PC-9 (cell line): ENCODE measurements around the gene CAPZA1. TPM values are rescaled to one million over a fixed set of nuclear protein-coding genes. Genes with fewer than 3 reads are reported as not detected.
"Not testable (repeated sequence)": the region's sequence is repeated elsewhere in the genome, so short reads cannot be mapped to it uniquely, and the experiment has no call there.

Experiments used
- BruUV-seq: library from RNA; stranded (reverse); fragments of 400-500 nt; replicated peaks from 2 replicates; lab custom pipeline; 2021; lab: Mats Ljungman, UMichigan
- CTCF ChIA-PET: fragments of 300-600 bp; sonication (Branson Sonifier 250); formaldehyde crosslinking; loops from one replicate; lab custom pipeline; 2022; ENCODE audit warnings: antibody characterized with exemption; lab: Charles Lee
- POLR2A ChIA-PET: fragments of 300-600 bp; sonication (Branson Sonifier 250); formaldehyde crosslinking; loops from one replicate; lab custom pipeline; 2022; ENCODE audit warnings: antibody characterized with exemption; ENCODE audit not compliant: unreplicated experiment; lab: Charles Lee
- DNase-seq, 2 experiments: peaks; one replicate each; pipeline versions ENCODE4 v3.0.0 to v3.0.0-alpha.2; 2015 to 2022; ENCODE audit warnings: mixed read lengths in 1 of 2
- H2AFZ ChIP-seq: fragments of 200-600 bp; sonication (generic); 2 replicates; pipeline ENCODE4 v1.8.1; 2017; ENCODE audit warnings: antibody characterized with exemption
- H3F3A ChIP-seq: fragments of 200-600 bp; sonication (generic); 2 replicates; pipeline ENCODE4 v1.8.1; 2017; ENCODE audit warnings: antibody characterized with exemption, mild to moderate bottlenecking, low read depth; ENCODE audit not compliant: insufficient read depth
- H3K27ac ChIP-seq: fragments of 200-600 bp; sonication (generic); 2 replicates; pipeline ENCODE4 v1.6.1; 2016; ENCODE audit warnings: mixed run types
- H3K27me3 ChIP-seq: fragments of 200-600 bp; sonication (generic); 2 replicates; pipeline ENCODE4 v1.6.1; 2016; ENCODE audit warnings: low read depth, mixed run types; ENCODE audit not compliant: insufficient read depth
- H3K36me3 ChIP-seq: fragments of 200-600 bp; sonication (generic); 2 replicates; pipeline ENCODE4 v1.6.1; 2016; ENCODE audit warnings: low read depth, mixed run types
- H3K4me1 ChIP-seq: fragments of 200-600 bp; sonication (generic); replicated peaks from 2 replicates; pipeline ENCODE4 v1.6.1; 2016; ENCODE audit warnings: mixed run types; ENCODE audit not compliant: insufficient read depth
- H3K4me2 ChIP-seq: fragments of 200-600 bp; sonication (generic); 2 replicates; pipeline ENCODE4 v1.6.1; 2017; ENCODE audit warnings: mixed run types
- H3K4me3 ChIP-seq: fragments of 200-600 bp; sonication (generic); 2 replicates; pipeline ENCODE4 v1.6.1; 2016; ENCODE audit warnings: mixed run types
- H3K79me2 ChIP-seq: fragments of 200-600 bp; sonication (generic); 2 replicates; pipeline ENCODE4 v1.6.1; 2017; ENCODE audit warnings: low read depth, mixed run types
- H3K9me2 ChIP-seq: fragments of 200-600 bp; sonication (generic); 2 replicates; pipeline ENCODE4 v1.8.1; 2017; ENCODE audit warnings: mild to moderate bottlenecking; ENCODE audit not compliant: insufficient read depth
- H3K9me3 ChIP-seq: fragments of 200-600 bp; sonication (generic); 2 replicates; pipeline ENCODE4 v1.8.1; 2016; ENCODE audit warnings: low read depth; ENCODE audit not compliant: insufficient read depth
- H4K20me1 ChIP-seq: fragments of 200-600 bp; sonication (generic); 2 replicates; pipeline ENCODE4 v1.8.1; 2017; ENCODE audit not compliant: insufficient read depth
- EZH2 ChIP-seq: fragments of 200-600 bp; sonication (generic); IDR thresholded peaks from 2 replicates; pipeline ENCODE4 v1.8.0; 2017; ENCODE audit warnings: antibody characterized with exemption, low read depth
- intact Hi-C: fragments of 100-400 bp; cut with micrococcal nuclease; formaldehyde crosslinking; loops from one replicate; pipeline ENCODE4 v1.10.0; 2022; ENCODE audit not compliant: unreplicated experiment
- total RNA-seq: library from RNA; stranded (reverse); gene quantifications from 2 replicates; pipeline ENCODE4 v1.2.3, GENCODE V29; 2021
- TF ChIP-seq, protein P1 (sequence below): fragments of 200-600 bp; sonication (generic); conservative IDR thresholded peaks from 2 replicates; pipeline ENCODE4 v1.6.1; 2017; ENCODE audit warnings: mixed run types, antibody characterized with exemption, mild to moderate bottlenecking, moderate library complexity

CAPZA1 gene
- total RNA-seq, 1 experiment from 2014 or later = 145 TPM

GRCh38 chr1:112636597-112637253 is 17.1 kb downstream of the CAPZA1 start:
- Histone ChIP-seq H3K9me3 (no peaks in the 10 kb centered on the region), H2AFZ (no peak overlapping the region), H3K27ac (peak overlapping the region; percentile 59), H3K9me2 (no peaks in the 10 kb centered on the region), H3K4me1 (peaks cover 40% of the 10 kb centered on the region), H3K4me2 (peak overlapping the region; percentile 28), H3K36me3 (peaks cover 32% of the 10 kb centered on the region; the same call in 1 of the 2 replicates), H3K27me3 (no peaks in the 10 kb centered on the region), H4K20me1 (peaks cover 76% of the 10 kb centered on the region), H3F3A (peaks cover 40% of the 10 kb centered on the region), H3K4me3 (no peak overlapping the region), H3K79me2 (peaks cover 86% of the 10 kb centered on the region)
- BruUV-seq = no TSS peak
- DNase-seq = no peak
- CTCF ChIA-PET = no interaction called here
- TF ChIP-seq, protein P1, sequence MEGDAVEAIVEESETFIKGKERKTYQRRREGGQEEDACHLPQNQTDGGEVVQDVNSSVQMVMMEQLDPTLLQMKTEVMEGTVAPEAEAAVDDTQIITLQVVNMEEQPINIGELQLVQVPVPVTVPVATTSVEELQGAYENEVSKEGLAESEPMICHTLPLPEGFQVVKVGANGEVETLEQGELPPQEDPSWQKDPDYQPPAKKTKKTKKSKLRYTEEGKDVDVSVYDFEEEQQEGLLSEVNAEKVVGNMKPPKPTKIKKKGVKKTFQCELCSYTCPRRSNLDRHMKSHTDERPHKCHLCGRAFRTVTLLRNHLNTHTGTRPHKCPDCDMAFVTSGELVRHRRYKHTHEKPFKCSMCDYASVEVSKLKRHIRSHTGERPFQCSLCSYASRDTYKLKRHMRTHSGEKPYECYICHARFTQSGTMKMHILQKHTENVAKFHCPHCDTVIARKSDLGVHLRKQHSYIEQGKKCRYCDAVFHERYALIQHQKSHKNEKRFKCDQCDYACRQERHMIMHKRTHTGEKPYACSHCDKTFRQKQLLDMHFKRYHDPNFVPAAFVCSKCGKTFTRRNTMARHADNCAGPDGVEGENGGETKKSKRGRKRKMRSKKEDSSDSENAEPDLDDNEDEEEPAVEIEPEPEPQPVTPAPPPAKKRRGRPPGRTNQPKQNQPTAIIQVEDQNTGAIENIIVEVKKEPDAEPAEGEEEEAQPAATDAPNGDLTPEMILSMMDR = no peak
- TF ChIP-seq EZH2 = no peak
- POLR2A ChIA-PET = interaction anchor here (0.6 to 0.9 kb wide), 4 partner anchors 38 to 1727 kb away, joined by 3 to 11 read pairs (median 3); partner anchors contain the start of gene MOV10
- intact Hi-C loops = no loop called here

GRCh38 chr1:112637254-112638109 is 17.9 kb downstream of the CAPZA1 start:
- CTCF ChIA-PET = interaction anchor here (0.5 kb wide), 1 partner anchor 114 kb away, joined by 3 read pairs; no protein-coding TSS in a partner anchor

GRCh38 chr1:112638110-112638428 is 18.4 kb downstream of the CAPZA1 start:
- H2AFZ ChIP-seq = no peak overlapping the region
- H3K9me2 ChIP-seq = no peaks in the 10 kb centered on the region
- no TSS peak for BruUV-seq
- ChIA-PET CTCF (interaction anchor here (0.5 kb wide), 1 partner anchor 115 kb away, joined by 3 read pairs; no protein-coding TSS in a partner anchor), POLR2A (no interaction called here)
- no peaks in the 10 kb centered on the region for H3K27me3 ChIP-seq
- peaks cover 40% of the 10 kb centered on the region for H3K4me1 ChIP-seq
- no peak overlapping the region for H3K4me3 ChIP-seq
- H4K20me1 ChIP-seq = peaks cover 75% of the 10 kb centered on the region
- peak overlapping the region; percentile 59; the same call in 1 of the 2 replicates for H3K27ac ChIP-seq
- peaks cover 34% of the 10 kb centered on the region; the same call in 1 of the 2 replicates for H3K36me3 ChIP-seq
- H3K4me2 ChIP-seq = no peak overlapping the region
- no peak for DNase-seq
- H3F3A ChIP-seq = peaks cover 42% of the 10 kb centered on the region
- intact Hi-C loops = no loop called here
- no peaks in the 10 kb centered on the region for H3K9me3 ChIP-seq
- H3K79me2 ChIP-seq = peaks cover 86% of the 10 kb centered on the region
- TF ChIP-seq EZH2 = no peak

More at GRCh38 chr1:112637254-112638109, 17.9 kb downstream of the CAPZA1 start:
- TF ChIP-seq EZH2 = no peak
- TF ChIP-seq, protein P1 = no peak
- no peak overlapping the region for H2AFZ ChIP-seq
- peaks cover 86% of the 10 kb centered on the region for H3K79me2 ChIP-seq
- H3K9me2 ChIP-seq = no peaks in the 10 kb centered on the region
- H3F3A ChIP-seq = peaks cover 40% of the 10 kb centered on the region
- H3K9me3 ChIP-seq = no peaks in the 10 kb centered on the region
- POLR2A ChIA-PET = interaction anchor here (0.6 to 0.9 kb wide), 4 partner anchors 37 to 1727 kb away, joined by 3 to 11 read pairs (median 3); partner anchors contain the start of gene MOV10
- H3K4me2 ChIP-seq = peak overlapping the region; percentile 28
- DNase-seq = peak; percentile 9 to 69
- H3K4me1 ChIP-seq = peaks cover 40% of the 10 kb centered on the region
- H4K20me1 ChIP-seq = peaks cover 75% of the 10 kb centered on the region
- BruUV-seq = no TSS peak
- H3K27me3 ChIP-seq = no peaks in the 10 kb centered on the region
- H3K27ac ChIP-seq = peak overlapping the region; percentile 59
- peaks cover 34% of the 10 kb centered on the region; the same call in 1 of the 2 replicates for H3K36me3 ChIP-seq
- intact Hi-C loops = no loop called here
- no peak overlapping the region for H3K4me3 ChIP-seq

DNA sequence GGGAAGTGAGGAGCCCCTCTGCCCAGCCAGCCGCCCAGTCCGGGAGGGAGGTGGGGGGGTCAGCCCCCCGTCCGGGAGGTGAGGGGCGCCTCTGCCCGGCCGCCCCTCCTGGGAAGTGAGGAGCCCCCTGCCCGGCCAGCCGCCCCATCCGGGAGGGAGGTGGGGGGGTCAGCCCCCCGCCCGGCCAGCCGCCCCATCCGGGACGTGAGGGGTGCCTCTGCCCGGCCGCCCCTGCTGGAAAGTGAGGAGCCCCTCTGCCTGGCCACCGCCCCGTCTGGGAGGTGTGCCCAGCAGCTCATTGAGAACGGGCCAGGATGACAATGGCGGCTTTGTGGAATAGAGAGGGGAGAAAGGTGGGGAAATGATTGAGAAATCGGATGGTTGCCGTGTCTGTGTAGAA is 20.8 kb downstream of the CAPZA1 start:
- Histone ChIP-seq H4K20me1 (peaks cover 75% of the 10 kb centered on the region), H3K36me3 (peaks cover 32% of the 10 kb centered on the region), H3K4me1 (peaks cover 25% of the 10 kb centered on the region), H3F3A (peaks cover 38% of the 10 kb centered on the region), H3K79me2 (peaks cover 86% of the 10 kb centered on the region)
- H3K27ac ChIP-seq, H3K9me2 ChIP-seq, H3K4me2 ChIP-seq, intact Hi-C loops, DNase-seq, H3K4me3 ChIP-seq, H3K27me3 ChIP-seq, H3K9me3 ChIP-seq, BruUV-seq, H2AFZ ChIP-seq, POLR2A ChIA-PET, CTCF ChIA-PET: not testable (repeated sequence)
